8988T (cell line): ENCODE results near the gene ZFAND2B.

ENCODE experiments used
- DNase-seq: peaks from one replicate; pipeline ENCODE4 v3.0.0; 2011

The ZFAND2B gene

DNA sequence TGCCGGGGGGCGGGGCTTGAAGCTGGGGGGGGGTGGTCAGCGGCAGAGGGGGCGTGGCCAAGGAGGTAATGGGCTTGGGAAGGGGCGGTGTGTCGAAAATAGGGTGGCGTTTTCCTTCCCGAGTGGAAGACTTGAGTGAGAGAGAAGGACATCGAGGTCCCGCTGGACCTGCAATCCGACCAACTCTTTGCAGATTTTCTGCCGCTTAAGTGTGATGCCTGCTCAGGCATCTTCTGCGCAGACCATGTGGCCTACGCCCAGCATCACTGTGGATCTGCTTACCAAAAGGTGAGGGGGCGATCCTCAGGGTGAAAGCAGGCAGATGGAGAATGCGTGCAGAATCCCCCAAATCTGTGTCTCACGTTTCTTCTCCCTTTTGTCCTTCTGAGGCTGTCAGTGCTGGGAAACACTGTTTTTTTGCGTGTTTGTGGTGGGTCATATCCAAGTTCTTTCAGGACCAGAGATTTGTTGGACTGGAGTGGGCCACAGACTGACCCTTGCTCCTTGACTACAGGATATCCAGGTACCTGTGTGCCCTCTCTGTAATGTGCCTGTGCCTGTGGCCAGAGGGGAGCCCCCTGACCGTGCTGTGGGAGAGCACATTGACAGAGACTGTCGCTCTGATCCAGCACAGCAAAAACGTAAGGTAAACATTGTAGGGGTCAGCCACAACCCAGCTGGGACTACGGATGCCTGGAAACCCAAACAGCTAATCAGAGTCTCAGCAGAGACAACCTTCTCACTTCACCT is 727 bp downstream of the ZFAND2B start:
- DNase-seq = no peak

DNA sequence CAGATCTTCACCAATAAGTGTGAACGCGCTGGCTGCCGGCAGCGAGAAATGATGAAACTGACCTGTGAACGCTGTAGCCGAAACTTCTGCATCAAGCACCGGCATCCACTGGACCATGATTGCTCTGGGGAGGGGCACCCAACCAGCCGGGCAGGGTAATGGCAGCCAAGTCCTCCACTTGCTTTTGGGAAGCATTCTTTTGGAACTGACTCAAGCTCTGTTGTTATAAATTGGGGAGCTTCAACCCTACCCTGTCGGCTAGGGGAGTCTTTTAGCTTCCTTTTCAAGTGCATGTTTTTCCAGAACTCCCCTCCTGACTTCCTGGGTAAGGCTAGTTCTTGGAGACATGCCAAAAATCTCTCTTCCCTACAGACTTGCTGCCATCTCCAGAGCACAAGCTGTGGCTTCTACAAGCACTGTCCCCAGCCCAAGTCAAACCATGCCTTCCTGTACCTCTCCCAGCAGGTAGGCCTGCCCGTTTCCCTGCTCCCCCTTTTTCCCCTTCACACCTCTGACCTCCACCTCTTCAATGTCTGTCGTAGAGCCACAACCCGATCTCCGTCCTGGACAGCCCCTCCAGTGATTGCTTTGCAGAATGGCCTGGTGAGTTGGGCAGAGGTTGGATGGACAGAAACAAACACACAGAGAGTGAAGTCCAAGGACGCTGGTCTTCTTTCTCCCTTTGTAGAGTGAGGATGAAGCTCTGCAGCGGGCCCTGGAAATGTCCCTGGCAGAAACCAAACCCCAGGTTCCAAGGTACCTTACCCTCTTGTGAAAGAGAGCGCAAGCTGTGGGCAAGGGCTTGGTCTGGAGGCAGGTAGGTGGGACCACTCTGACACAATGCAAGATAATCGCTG is 1.5 kb downstream of the ZFAND2B start:
- no peak for DNase-seq

GRCh38 chr2:219209236-219210195 is 2.9 kb downstream of the ZFAND2B start:
- DNase-seq = no peak

DNA sequence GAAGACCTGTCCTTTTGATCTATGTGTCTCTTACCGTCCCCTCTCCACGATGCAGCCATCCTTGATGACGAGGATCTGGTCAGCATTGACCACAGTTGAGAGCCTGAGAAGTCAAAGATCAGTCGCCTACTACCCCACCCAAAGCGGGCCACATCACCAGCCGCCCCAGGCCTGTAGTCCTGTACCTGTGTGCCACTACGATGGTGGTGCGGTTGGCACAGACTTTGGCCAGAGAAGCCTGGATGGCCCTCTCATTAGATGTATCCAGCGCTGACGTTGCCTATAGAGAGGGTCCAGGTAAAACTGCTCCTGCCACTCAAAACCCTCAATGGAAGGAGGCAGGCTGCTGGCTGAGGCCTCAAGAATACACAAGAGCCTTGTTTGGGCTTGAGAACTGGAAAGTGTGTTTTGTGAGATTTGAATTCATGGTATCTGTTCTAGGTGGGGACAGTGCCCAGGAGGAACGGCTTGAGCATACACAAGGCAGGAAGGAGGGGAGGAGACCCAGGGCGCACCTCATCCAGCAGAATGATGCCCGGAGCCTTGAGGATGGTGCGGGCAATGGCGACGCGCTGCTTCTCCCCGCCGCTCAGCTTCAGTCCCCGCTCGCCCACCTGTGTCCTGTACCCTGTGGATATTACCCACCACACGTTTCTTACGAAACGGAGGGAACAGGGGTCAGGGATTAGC is 3.8 kb downstream of the ZFAND2B start:
- DNase-seq = no peak

DNA sequence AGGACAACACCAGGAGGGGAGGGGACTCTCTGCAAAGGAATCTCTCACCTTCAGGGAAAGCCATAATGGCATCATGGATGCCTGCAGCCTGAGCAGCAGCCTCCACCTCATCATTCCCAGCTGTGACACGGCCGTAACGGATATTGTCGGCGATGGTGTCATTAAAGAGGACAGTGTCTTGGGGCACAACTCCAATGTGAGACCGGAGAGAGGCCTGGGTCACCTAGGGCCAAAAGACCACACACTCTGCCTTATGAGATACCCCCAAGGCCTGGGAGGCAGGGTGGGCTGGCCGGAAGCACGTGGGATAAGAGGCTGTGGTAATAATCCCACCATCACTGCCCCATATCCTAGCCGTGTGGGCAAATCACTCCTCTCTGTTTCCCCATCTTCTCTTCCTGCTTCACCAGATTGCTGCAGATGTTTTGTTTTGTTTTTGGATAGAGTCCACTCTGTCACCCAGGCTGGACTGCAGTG is 4.3 kb downstream of the ZFAND2B start:
- no peak for DNase-seq

DNA sequence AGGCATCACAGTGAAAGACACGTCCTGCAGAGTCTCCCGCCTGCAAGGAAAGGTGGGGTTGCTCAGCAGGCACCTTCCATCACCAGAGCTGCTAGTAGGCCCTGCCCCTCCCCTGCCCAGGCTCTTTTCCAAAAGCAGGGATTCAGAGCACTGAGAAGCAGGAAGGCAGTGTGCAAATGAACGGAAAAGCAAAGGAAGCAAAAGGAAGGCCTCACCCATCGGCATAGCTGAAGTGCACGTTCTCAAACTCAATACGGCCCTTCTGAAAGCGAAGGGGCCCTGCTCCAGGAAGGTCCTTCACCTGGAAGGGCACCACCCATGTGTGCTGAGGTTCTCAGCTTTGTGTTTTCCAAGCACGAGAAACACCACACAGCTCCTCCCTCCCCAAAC is 6.4 kb downstream of the ZFAND2B start:
- no peak for DNase-seq

- no peak for DNase-seq
These were observed 7.0 kb downstream of the ZFAND2B start for GRCh38 chr2:219213486-219214071.

GRCh38 chr2:219214141-219214540 is 7.6 kb downstream of the ZFAND2B start:
- no peak for DNase-seq

- DNase-seq = no peak
These were observed 8.2 kb downstream of the ZFAND2B start for GRCh38 chr2:219214786-219215185.

GRCh38 chr2:219215871-219216534 is 9.4 kb downstream of the ZFAND2B start:
- DNase-seq = no peak

DNA sequence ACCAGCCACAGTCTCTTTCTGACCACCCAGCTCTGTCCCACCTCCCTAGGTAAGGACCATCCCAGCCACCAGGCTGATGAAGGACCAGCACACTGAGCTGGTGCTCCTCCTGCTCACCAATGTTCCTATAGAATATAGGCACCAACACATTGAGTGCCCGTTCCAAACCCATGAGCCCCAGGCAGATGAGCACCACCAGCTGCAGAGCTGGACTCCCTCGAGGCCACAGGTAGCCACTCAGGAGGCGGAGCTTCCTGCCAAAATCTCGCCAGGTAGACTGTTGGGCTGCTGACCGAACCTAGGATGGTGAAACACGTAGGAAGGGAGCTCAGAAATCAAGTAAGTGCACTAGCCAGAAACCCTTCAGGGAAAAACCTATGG is 9.9 kb downstream of the ZFAND2B start:
- no peak for DNase-seq

GRCh38 chr2:219218217-219218731 is 11.7 kb downstream of the ZFAND2B start:
- DNase-seq = peak; percentile 59

DNA sequence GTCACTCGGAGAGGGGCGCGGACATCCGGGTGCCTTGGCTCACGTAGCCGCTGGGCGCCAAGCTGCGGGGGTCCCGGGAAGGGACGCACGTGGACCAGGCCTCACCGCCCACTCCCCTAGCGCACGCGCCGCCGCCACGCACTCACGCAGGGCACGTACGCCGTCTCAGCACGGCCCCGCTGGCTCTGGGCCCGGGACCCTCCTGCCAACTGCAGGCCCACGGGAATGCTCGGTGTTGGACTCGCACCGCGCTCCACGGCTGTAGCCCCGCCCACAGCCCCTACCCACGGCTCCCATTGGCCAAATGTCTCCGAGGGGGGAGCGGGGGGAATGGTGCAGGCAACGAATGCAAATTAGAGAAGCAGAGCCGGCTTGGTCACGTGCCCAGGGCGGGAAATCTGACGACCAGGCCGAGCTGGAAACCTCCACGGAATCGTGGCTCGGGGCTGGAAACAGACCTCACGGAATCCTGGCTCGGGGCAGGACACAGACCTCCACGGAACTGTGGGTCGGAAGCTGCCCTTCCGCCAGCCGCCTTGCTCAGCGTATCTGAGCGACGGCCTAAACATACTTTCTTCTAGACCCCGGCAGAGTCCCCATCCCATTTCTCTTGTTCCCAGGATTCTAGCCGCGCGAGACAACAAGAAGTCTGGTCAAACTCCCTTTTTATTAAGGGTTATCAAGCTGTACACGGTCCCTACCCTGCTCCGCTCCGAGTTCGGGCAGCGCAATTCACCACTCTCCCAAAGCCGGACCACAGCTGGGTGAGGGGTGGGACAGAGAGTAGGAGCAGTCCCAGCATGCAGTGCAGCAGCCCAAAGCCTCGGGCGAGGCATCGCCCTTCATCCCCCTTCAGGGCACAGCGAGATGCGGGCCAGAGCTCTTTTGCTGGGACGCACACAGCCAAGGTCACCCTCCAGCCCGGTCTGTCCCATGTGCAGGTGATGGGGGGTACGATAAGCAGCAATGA is 12.4 kb downstream of the ZFAND2B start, which contains the start of gene ABCB6:
Gene ABCB6, minus strand, starts transcription at position 227 of the 970 bp plus-strand sequence. CDS start 285 bp downstream, outside the sequence.
- DNase-seq = peak; percentile 89

DNA sequence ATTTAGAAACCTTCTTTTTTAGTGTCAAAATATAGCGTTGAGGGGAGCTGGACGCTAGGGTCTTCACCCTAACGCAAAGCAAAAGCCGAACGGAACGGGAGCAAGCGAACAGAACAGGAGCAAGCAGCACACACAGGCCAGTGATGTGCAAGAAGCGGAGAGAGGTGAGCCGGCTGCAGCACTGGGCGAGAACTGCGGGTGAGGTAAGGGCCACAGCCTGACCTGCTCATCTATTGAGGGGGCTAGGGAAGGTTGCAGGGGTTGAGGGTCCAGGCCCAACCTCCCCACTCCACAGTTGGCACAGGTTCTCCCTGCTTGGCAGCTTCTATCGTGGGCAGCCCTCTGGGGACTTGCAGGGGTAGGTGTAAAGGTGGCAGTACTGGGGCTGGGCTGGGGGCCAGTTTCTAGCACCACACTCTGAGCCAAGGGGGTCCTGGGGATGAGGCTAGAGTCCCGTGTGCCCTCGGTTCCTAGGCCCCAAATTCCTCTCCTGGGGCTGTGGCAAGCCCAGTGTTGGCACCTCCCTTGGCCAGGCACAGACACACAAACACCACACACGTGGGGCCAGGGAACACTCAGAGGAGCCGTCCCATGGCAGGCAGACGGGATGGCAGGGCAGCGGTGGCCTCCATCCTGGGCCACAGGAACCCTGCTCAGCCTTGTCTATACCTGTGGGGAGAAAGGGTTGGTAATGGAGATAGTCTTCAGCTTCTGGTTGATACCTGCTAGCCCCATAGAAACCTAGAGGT is 13.4 kb downstream of the ZFAND2B start:
- DNase-seq = no peak

DNA sequence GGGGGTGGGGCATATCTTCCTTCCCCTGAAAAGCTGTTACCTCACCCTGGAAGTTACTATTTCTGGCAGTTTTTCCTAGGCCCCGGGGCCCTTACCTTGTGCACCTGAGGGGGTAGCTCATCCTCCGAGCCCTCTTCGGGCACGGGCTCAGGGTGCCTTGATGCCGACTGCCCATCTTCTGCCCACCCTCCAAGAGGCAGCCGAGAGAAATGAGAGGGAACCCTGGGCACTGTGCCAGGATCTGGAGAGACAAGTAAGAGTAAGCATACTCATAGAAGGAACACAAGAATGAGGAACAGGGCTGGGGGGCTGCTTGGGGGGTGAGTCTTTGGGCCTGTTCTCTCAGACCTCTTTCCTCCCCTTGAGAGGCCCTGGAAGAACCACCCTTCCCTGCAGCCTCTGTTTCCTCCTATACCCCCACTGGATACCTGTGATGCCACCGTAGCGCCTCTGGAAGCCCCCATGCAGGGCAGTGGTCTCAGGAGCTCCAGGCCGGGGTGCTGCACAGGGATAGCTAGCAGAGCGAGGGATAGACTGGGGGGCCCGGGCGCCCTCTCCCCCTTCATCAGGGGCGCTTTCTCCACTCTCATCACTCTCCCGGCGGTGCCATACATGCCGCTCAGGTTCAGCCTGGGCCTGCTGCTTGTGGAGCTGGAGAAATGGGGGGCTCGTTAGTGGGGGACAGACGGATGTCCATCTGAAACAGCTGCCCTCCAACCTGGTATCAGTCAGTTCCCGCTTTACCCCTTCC is 14.2 kb downstream of the ZFAND2B start:
- DNase-seq = no peak

DNA sequence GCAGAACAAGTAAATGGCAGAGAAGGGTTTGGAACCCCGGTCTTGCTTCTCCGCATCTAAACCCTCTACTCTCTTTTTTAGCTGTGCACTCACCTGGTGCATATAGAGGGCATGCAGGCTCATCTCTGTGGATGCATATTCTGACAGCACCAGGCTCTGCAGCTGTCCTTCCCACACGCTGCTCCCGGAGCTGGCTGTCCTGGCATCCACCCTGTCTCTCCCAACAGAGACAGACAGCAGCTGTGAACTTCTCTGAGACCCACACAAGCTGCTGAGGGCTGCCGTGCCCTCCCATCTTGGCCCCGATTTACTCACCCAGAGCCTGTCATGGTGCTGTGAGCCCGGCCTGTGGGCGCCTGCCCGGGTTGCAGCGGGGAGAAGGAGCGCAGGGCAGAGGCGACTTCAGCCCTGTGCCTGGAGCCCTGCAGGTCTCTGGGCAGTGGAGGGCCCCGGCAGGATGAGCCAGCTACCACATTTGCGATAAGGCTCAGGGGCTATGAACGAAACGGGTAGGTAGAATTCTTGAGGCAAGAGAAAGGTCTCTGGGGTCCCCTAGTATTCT is 15.5 kb downstream of the ZFAND2B start:
- no peak for DNase-seq

DNA sequence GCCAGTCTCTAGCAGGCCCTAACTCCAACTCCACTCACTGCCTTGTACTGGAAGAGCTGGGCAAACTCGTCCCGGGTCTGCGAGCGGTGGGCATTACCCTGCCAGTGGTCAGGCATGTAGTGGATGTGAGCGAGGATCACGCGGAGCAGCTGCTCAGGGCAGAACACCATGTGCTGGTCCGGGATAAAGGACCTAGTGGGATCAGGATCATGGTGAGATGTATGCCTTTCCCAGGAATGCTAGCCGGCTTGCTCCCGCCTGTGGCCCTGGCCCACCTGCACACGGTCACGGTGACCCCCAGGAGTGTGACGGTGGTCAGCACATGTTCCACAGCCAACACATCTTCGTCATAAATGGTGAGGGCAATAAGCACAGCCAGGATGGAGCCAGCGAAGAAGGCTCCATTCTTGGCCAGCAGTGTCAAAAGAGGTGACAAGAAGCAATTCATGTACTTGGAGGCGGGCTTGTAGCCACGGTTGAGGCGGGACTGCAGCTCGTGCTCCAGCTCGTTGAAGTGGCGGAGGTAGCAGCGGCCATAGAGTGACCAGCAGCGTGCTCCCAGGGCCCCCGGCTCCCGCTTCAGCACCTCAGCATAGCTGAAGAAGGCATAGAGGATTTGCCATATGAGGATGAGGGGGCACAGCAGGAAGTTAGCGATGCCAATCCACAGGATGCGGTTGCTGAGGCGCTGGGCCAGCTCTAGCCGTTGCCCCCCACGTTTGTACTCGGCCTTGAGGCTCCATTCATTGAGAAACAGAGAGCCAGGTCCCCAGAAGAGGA is 17.4 kb downstream of the ZFAND2B start:
- no peak for DNase-seq
